Stomach smooth muscle (tissue), 2 donors: ENCODE data around the gene TMEM14A.
"Not testable (repeated sequence)": the region's sequence is repeated elsewhere in the genome, so short reads cannot be mapped to it uniquely, and the experiment has no call there.

Experiments used
- H3K27ac ChIP-seq: one replicate; pipeline ENCODE4 v1.7.0; 2013; ENCODE audit warnings: mild to moderate bottlenecking, low read length, inconsistent platforms
- H3K27me3 ChIP-seq, 2 donors: one replicate each; pipeline ENCODE4 v1.7.0; 2013; ENCODE audit warnings: low read length in 2 of 2; ENCODE audit not compliant: insufficient read depth in 2 of 2, control insufficient read depth in 1 of 2
- H3K36me3 ChIP-seq, 2 donors: one replicate each; pipeline ENCODE4 v1.7.0; 2013; ENCODE audit warnings: low read length in 2 of 2; ENCODE audit not compliant: control insufficient read depth in 2 of 2, insufficient read depth in 2 of 2
- H3K4me1 ChIP-seq: one replicate; pipeline ENCODE4 v1.7.0; 2013; ENCODE audit warnings: low read length; ENCODE audit not compliant: control insufficient read depth, insufficient read depth
- H3K4me3 ChIP-seq, 2 donors: one replicate each; pipeline ENCODE4 v1.7.0; 2013; ENCODE audit warnings: low read length in 2 of 2
- H3K9ac ChIP-seq, 2 donors: one replicate each; pipeline ENCODE4 v1.7.0; 2013; ENCODE audit warnings: low read length in 2 of 2, mild to moderate bottlenecking in 1 of 2
- H3K9me3 ChIP-seq, 2 donors: one replicate each; pipeline ENCODE4 v1.7.0; 2013; ENCODE audit warnings: low read length in 2 of 2; ENCODE audit not compliant: control insufficient read depth in 2 of 2
- donor health status: healthy.
- donor health status: Pancreatic carcinoma.

Gene TMEM14A

DNA sequence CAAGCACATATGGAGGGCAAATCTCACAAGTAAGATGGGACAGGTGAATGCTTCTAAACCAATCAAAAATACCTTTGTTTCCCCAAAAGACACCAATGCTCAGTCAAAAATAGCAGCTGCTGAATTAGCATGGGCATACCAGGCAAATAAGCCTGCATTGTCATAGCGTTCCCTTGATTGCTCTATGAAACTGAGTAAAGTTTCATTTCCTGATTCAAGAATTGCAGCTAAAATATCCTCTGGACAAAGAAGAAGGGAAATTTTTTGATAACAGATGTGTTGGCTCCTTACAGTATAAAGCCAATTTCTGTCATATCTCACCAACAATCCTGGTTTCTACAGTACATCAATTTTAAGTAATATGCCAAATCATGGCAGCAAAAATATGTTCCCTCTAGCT is 3.3 kb upstream of the TMEM14A start:
- Histone ChIP-seq H3K9me3 (no peaks in the 10 kb centered on the region), H3K36me3 (no peaks in the 10 kb centered on the region), H3K9ac (no peak overlapping the region), H3K27me3 (no peaks in the 10 kb centered on the region), H3K4me1 (peaks cover 25% of the 10 kb centered on the region), H3K4me3 (no peak overlapping the region), H3K27ac (no peak overlapping the region)

DNA sequence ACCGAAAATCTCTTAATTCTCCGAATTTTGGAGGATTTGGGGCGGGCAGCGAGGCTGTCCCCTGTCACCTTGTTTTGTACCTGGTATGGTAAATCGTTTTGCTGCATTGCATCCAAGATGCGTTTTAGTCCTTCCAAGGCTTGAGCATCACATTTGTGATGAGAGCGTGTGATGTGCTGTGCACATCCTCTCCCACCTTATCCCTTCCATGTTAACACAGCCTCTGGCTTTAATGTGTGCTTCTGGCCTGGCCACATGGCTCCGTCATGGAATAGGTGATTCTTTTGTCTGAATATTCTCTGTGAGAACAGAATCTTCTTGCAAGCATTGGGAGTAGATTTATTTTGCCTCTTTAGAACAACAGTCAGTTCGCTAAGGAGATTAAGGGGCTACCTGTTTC is 763 bp downstream of the TMEM14A start:
- H3K9me3 ChIP-seq: no peaks in the 10 kb centered on the region
- peak overlapping the region; percentile 56 to 80 for H3K9ac ChIP-seq
- H3K4me3 ChIP-seq: peak overlapping the region; percentile 86 to 93
- no peak overlapping the region for H3K27ac ChIP-seq
- peaks cover 15% of the 10 kb centered on the region for H3K4me1 ChIP-seq
- H3K36me3 ChIP-seq: no peaks in the 10 kb centered on the region
- H3K27me3 ChIP-seq: no peaks in the 10 kb centered on the region

DNA sequence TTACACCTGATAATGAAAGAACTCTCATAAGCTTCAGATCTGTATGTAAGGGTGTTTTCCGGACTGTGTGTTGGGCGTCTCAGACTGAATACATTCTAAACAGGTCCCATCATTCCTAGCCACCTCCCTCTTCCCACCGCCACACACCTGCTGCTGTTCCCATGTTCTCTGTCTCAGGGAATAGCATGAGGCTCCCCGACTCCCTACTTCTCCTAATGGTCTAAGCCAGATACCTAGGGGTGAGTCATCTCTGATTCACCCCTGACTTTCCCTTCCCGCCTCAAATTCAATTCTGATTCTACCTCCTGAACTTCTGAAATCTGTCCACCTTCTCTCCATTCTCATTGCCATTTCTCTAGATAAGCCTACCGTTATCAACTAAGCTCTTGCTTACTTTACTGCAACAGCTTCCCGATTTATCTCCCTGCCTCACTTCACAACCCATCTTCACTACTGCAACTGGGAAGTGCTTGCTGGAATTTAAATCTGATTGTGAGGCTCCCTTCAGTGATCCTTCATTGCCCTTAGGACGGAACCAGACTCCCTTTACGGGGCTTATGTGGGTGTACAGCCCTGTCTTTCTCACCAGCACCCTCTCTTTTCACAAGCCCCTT is 1.6 kb downstream of the TMEM14A start:
- Histone ChIP-seq H3K27me3 (no peaks in the 10 kb centered on the region), H3K27ac (no peak overlapping the region), H3K4me1 (peaks cover 15% of the 10 kb centered on the region), H3K9ac (no peak overlapping the region), H3K4me3 (no peak overlapping the region), H3K36me3 (peaks cover 0 to 4% of the 10 kb centered on the region in 2 donors), H3K9me3 (no peaks in the 10 kb centered on the region)

DNA sequence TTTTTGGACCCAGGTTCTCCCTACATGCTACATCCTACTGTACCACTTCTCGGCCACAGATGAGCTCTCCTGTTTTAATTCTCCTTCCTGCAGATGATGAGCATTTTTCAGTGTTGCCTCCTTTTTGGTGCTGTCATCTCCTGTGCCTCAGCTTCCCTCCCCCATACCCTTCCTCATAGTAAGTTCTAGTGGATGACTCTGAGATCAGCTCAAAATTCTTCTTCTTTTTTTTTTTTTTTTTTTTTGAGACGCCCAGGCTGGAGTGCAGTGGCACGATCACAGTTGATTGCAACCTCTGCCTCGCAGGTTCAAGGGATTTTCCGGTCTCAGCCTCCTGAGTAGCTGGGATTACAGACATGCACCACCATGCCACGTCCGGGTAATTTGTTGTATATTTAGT is 3.8 kb downstream of the TMEM14A start:
- no peak overlapping the region for H3K4me3 ChIP-seq
- H3K27ac ChIP-seq: no peak overlapping the region
- H3K4me1 ChIP-seq: peaks cover 19% of the 10 kb centered on the region
- H3K27me3 ChIP-seq: no peaks in the 10 kb centered on the region
- H3K9me3 ChIP-seq: no peaks in the 10 kb centered on the region
- peaks cover 3 to 4% of the 10 kb centered on the region in 2 donors for H3K36me3 ChIP-seq
- H3K9ac ChIP-seq: no peak overlapping the region

DNA sequence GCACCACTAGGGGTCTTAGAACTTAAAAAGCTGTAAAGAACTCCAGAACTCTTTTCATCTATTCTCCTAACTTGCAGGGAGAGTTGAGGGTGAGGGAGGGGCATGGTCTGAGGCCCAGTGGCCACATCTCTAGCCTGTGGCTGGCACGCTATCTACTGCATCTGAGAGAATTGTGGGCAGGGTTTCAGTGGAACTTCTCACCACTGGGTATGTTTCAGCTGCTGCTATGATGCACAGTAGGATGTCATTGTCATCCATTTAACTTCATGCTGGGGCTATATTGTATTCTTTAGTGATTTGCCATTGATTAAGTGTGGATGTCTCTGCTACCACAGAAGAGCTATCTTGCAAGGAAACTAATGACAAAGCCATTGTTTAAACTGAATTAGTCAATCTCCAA is 4.5 kb downstream of the TMEM14A start:
- Histone ChIP-seq H3K36me3 (peaks cover 3 to 4% of the 10 kb centered on the region in 2 donors), H3K9ac (no peak overlapping the region), H3K9me3 (no peaks in the 10 kb centered on the region), H3K27ac (no peak overlapping the region), H3K27me3 (no peaks in the 10 kb centered on the region), H3K4me1 (peaks cover 17% of the 10 kb centered on the region), H3K4me3 (no peak overlapping the region)

DNA sequence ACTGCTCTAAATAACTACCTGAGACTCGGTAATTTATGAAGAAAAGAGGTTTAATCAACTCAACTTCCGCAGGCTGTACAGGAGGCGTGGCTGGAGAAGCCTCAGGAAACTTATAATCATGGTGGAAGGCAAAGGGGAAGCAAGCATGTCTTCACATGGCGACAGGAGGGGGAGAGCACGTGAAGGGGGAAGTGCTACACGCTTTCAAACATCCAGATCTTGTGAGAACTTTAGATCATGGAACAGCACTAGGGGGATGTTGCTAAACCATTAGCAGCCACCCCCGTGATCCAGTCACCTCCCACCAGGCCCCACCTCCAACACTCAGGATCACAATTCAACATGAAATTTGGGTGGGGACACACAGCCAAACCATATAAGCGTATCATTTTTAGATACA is 5.7 kb downstream of the TMEM14A start:
- not testable (repeated sequence) for H3K27me3 ChIP-seq, H3K9me3 ChIP-seq, H3K4me1 ChIP-seq, H3K36me3 ChIP-seq, H3K27ac ChIP-seq, H3K4me3 ChIP-seq, H3K9ac ChIP-seq

DNA sequence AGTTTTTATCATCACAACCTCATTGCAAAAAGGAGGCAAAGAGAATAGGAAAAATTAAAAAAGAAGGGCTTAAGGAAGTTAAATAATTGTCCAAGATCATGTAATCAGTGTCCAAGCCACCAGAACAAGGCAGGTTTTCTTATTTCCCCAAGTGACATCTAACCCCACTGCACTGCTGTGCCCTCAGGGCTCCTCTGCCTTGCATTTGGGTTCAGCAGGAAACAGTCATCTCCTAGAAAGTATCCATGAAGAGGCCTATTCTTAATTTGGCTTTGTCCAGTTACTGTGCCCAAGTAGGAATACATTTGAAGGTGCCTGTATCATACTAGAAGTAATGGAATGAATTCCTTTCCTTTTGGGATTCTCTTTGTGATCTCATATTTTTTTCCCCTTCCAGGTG is 10.5 kb downstream of the TMEM14A start:
- no peak overlapping the region for H3K27ac ChIP-seq
- H3K36me3 ChIP-seq: peaks cover 3 to 21% of the 10 kb centered on the region in 2 donors
- H3K9ac ChIP-seq: no peak overlapping the region

DNA sequence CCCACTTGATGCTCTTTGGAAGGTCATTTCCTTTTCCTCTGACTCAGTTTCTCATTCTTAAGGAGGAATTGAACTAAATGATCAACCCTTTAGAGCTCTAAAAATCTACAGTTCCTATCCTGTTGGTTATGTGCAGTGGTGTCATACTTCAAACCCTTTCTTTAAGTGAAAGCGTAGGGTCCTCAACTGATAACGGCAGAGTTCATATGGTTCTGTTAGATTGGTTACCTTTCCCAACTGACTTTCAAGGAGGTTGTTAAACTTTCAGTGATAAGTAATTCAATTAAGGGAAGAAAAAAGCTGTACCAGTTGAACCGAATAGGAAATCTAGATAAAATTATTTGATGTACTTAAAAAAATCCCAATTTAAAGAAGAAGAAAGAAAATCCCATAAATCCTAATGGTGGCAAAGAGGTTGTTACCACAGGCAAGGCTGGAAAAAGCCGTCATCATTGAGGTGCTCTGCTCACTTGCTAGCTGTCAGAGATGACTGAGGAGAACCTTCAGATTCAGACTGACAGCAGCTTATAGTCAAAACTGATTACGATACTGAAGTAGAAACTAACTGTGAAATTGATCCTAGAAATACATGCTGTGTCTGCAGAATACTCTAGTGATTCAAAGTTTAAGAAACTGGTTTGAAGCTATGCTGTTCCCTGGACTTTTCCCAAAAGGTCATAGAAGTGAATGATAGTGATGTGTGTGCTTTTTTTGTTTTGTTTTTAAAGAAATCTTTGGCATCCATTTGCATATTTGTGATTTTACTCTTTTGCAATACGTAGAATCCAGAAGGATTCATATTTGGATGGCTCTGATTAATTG is 16.2 kb downstream of the TMEM14A start:
- Histone ChIP-seq H3K9me3 (no peaks in the 10 kb centered on the region), H3K9ac (no peak overlapping the region), H3K4me3 (no peak overlapping the region), H3K4me1 (no peaks in the 10 kb centered on the region), H3K36me3 (peaks cover 0 to 12% of the 10 kb centered on the region in 2 donors), H3K27me3 (no peaks in the 10 kb centered on the region), H3K27ac (no peak overlapping the region)

More for the DNA sequence above, 10.5 kb downstream of the TMEM14A start:
- no peaks in the 10 kb centered on the region for H3K9me3 ChIP-seq
- H3K4me1 ChIP-seq: peaks cover 4% of the 10 kb centered on the region
- H3K4me3 ChIP-seq: no peak overlapping the region
- no peaks in the 10 kb centered on the region for H3K27me3 ChIP-seq

DNA sequence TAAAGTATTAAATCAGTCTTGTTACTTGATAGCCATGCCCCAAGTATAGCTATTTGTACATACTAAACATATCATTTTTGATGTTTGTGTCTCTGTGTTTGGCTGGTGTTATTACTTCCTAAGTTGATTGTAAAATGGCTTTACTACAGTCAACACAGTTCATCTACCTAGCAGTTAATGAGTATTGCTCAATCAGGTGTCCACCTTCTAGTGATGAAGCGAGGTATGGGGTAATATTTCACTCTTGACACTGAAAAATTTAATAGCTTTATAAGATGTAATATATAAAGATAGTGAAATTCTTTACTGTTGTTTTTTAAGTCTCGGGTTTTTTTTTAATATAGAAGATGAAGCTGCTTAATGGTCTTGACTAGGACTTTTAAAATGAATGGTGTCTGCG is 18.9 kb downstream of the TMEM14A start:
- Histone ChIP-seq H3K4me1 (no peaks in the 10 kb centered on the region), H3K27me3 (no peaks in the 10 kb centered on the region), H3K27ac (no peak overlapping the region), H3K9me3 (no peaks in the 10 kb centered on the region), H3K36me3 (no peaks in the 10 kb centered on the region), H3K9ac (no peak overlapping the region), H3K4me3 (no peak overlapping the region)

DNA sequence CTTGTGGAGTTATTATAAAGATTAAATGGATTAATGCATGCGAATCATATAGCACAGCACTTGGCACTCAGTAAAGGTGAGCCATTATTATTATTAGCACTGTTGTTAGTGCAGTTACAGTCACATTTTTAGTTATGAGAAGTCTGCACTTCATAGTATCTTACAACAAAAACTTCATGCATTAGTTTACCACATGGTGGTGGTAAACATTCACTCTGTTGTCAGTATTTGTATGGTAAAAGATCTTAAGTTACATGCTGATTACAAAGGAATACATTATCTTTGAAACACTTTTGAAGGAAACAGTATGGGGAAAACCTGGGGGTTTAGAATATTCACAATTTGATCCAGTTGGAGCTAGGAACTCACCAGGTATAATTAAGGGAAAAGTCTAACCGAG is 20.8 kb downstream of the TMEM14A start:
- no peak overlapping the region for H3K9ac ChIP-seq
- H3K36me3 ChIP-seq: no peaks in the 10 kb centered on the region
- H3K4me3 ChIP-seq: no peak overlapping the region
- no peaks in the 10 kb centered on the region for H3K27me3 ChIP-seq
- no peaks in the 10 kb centered on the region for H3K9me3 ChIP-seq
- no peak overlapping the region for H3K27ac ChIP-seq
- H3K4me1 ChIP-seq: no peaks in the 10 kb centered on the region

DNA sequence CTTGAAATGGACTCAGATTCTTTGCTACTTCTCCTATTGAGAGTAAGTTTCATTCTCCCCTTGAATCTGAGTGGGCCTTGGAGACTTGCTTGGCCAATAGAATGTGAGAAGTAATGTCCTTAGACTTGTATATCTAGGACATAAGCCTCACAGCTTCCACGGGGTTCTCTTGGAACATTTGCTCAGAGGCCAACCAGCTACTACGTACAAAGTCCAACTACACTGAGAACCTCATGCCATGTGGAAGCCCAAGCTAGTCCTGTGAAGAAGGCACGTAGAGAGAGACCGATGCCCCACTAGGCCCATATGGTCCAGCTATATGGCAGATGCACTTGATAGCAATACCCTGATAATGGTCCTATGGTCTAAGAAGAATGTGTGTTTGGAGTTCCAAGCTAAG is 22.9 kb downstream of the TMEM14A start:
- Histone ChIP-seq H3K36me3 (no peaks in the 10 kb centered on the region), H3K9me3 (no peaks in the 10 kb centered on the region), H3K9ac (no peak overlapping the region), H3K4me1 (no peaks in the 10 kb centered on the region), H3K27ac (no peak overlapping the region), H3K4me3 (no peak overlapping the region), H3K27me3 (no peaks in the 10 kb centered on the region)
